Suprapubic skin (tissue), 4 donors: ENCODE results near the gene PTPRD.

Experiments used
- CTCF ChIP-seq, 2 donors: fragments of 200-600 bp in 1 of 2; fragments of 450-650 bp in 1 of 2; sonication (generic) in 1 of 2; IDR thresholded peaks; one replicate each; pipeline ENCODE4 v1.5.1; 2016 to 2019; ENCODE audit warnings: antibody characterized with exemption in 2 of 2, mild to moderate bottlenecking in 1 of 2, moderate library complexity in 1 of 2
- EP300 ChIP-seq: sonication (generic); formaldehyde crosslinking; IDR thresholded peaks from one replicate; pipeline ENCODE4 v1.6.1; 2017; ENCODE audit warnings: antibody characterized with exemption
- POLR2A ChIP-seq, 2 donors: fragments of 450-650 bp; IDR thresholded peaks; one replicate each; pipeline ENCODE4 v1.6.1; 2017; ENCODE audit warnings: antibody characterized with exemption in 2 of 2, mild to moderate bottlenecking in 2 of 2, moderate library complexity in 2 of 2
- POLR2AphosphoS5 ChIP-seq, 3 donors: sonication (generic); formaldehyde crosslinking; IDR thresholded peaks; one replicate each; pipeline ENCODE4 v1.6.1; 2017; ENCODE audit warnings: antibody characterized with exemption in 3 of 3

- TF ChIP-seq CTCF (IDR thresholded peaks at IDR 0.05) (no peak), POLR2A (IDR thresholded peaks at IDR 0.05) (no peak), EP300 (no peak), POLR2AphosphoS5 (IDR thresholded peaks at IDR 0.05) (no peak)
Measured at GRCh38 chr9:9919174-9919775, 693.5 kb downstream of the PTPRD start.
